Uterus (tissue), 2 donors: ENCODE results near the gene SWT1.
"Not testable (repeated sequence)": the region's sequence is repeated elsewhere in the genome, so short reads cannot be mapped to it uniquely, and the experiment has no call there.

Source experiments
- POLR2A ChIP-seq, 2 donors: fragments of 450-650 bp; IDR thresholded peaks; one replicate each; pipeline ENCODE4 v1.6.1; 2016; ENCODE audit warnings: antibody characterized with exemption in 2 of 2, mild to moderate bottlenecking in 1 of 2, moderate library complexity in 1 of 2
- TF ChIP-seq, protein P1 (sequence below), 4 experiments: fragments of 200-600 bp in 2 of 4; fragments of 450-650 bp in 2 of 4; sonication (generic) in 2 of 4; IDR thresholded peaks; one replicate each; pipeline ENCODE4 v1.5.1; 2016 to 2019; ENCODE audit warnings: antibody characterized with exemption in 4 of 4, mild to moderate bottlenecking in 2 of 4, moderate library complexity in 1 of 4

DNA sequence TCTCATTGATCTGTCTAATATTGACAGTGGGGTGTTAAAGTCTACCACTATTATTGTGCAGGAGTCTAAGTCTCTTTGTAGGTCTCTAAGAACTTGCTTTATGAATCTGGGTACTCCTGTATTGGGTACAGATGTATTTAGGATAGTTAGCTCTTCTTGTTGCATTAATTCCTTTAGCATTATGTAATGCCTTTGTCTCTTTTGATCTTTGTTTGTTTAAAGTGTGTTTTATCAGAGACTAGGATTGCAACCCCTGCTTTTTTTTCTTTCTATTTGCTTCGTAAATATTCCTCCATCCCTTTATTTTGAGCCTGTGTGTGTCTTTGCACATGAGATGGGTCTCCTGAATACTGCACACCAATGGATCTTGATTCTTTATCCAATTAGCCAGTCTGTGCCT, 77.2 kb downstream of the SWT1 start:
- TF ChIP-seq, protein P1, sequence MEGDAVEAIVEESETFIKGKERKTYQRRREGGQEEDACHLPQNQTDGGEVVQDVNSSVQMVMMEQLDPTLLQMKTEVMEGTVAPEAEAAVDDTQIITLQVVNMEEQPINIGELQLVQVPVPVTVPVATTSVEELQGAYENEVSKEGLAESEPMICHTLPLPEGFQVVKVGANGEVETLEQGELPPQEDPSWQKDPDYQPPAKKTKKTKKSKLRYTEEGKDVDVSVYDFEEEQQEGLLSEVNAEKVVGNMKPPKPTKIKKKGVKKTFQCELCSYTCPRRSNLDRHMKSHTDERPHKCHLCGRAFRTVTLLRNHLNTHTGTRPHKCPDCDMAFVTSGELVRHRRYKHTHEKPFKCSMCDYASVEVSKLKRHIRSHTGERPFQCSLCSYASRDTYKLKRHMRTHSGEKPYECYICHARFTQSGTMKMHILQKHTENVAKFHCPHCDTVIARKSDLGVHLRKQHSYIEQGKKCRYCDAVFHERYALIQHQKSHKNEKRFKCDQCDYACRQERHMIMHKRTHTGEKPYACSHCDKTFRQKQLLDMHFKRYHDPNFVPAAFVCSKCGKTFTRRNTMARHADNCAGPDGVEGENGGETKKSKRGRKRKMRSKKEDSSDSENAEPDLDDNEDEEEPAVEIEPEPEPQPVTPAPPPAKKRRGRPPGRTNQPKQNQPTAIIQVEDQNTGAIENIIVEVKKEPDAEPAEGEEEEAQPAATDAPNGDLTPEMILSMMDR (IDR thresholded peaks at IDR 0.05) = not testable (repeated sequence)
- not testable (repeated sequence) for TF ChIP-seq POLR2A (IDR thresholded peaks at IDR 0.05)
